ENCODE measurements around the gene COL11A2.

COL11A2 gene

DNA sequence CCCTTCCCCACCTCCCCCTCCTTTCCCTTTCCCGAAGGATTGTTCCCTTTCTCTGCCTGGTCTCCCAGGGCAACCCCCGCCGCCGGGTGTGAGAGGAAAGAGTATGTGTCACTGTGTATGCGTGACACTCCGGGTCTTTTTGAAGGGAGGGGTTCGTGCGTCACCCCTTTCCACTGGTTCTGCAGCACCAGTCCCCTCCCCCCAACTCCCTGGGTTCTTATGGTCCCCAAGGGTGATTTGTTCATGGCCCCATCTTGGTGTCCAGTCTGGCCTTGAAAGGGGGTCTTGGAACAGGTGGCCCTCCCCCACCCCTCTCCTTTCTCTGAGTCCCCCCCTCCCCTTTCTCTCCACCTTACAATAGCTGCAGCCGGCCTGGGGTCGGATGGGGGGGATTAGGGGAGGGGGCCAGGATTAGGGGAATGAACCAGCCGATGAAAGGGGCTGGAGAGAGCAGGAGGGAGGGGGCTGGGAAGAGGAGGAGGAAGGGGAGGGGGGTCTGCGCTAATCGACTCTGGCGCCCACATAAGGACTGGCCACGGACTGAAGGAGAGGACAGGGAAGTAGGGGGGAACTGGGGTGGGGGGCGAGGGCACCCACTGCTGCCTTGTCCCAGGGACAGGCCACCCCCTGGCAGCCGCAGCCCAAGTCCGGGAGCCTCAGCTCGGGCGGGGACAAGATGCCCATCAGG lies 14.7 kb upstream of the COL11A2 start:
- no peak for DNase-seq (ENCODE audit: low read depth in 2 of 2)

DNA sequence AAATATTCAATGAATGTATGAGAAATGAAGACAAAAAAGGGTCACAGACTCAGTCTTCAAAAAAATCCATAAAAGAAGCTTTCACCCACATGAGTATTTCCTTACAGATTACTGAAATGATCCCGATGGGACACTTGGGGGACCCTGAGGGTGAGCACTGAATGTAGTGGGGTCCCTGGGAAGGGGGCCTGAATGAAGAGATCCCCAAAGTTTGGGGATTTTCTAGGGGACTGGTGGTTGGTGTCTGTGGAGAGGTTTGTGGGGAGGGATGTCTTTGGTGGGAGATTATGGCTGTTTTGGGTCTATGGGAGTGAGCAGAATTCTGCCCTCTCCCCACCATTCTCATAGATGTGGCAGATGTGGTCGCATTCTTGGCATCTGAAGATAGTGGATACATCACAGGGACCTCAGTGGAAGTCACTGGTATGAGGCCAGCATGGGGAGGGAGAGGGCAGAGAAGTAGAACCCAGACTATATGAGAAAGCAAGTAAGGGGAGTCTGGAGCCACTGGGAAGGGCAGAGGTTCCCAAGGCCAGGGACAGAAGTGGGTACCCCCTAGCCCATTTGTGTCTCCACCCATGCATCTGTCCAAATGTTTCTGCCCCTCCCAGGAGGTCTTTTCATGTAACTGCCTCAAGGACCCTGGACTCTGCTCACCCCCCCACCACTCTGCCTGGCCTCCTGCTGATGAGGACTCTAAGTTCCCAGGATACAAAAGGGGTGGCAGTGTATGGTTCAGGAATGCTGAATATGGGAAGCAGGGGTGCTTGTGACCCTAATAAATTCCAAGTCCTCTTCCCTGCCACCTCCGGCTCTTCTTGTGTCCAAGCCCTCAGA lies 14.0 kb upstream of the COL11A2 start:
- DNase-seq (ENCODE audit: low read depth in 2 of 2) = no peak

DNA sequence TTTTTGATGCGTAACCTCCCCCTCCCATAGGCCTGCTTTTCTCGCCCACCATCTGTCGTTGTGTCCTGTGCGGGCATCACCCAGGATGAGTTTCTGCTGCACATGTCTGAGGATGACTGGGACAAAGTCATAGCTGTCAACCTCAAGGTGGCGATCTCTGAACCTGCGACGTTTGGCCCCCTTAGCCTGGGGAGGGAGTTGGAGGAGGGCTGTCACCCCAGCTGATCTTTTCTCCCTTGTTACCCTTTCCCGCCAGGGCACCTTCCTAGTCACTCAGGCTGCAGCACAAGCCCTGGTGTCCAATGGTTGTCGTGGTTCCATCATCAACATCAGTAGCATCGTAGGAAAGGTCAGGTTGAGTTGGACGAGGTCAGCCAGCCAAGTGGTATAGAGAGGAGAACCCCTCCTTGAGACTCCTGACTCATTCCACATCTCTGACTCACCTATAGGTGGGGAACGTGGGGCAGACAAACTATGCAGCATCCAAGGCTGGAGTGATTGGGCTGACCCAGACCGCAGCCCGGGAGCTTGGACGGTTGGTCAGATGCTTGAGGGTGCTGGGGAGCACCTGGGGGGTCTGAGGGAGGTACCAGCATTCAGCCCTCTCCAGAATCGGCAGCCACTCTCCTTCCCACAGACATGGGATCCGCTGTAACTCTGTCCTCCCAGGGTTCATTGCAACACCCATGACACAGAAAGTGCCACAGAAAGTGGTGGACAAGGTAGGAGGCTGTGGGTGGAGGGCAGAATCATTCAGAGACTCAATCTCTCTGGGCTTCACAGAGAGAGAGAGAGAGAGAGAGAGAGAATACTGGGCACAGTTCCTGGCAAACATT lies 13.1 kb upstream of the COL11A2 start:
- peak; percentile 50 to 52 for DNase-seq (ENCODE audit: low read depth in 2 of 2)

DNA sequence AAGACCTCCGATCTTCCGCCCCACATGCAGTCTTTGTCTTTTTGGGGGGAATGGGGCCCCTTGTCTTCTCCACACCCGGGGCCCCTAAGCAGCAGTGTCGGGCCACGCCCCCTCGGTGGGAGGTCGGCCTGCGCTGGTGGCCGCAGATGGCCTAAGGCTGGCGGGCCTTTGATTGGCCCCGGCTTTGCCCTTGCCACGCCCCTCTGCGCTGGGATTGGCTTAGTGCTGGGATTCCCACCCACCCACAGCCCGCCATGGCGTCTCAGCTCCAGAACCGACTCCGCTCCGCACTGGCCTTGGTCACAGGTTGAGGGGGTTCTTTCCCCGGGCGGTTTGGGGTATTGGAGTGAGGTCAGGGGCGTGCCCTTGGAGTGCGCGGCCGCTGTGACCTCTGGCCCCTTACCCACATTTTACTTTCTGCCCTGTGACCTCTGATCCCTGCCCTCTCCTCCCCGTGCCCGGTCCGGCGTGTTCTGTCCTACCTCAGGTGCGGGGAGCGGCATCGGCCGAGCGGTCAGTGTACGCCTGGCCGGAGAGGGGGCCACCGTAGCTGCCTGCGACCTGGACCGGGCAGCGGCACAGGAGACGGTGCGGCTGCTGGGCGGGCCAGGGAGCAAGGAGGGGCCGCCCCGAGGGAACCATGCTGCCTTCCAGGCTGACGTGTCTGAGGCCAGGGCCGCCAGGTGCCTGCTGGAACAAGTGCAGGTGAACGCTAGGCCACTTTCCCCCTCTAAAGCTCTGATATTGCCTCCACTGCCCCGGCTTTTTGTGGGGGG lies 12.3 kb upstream of the COL11A2 start, which contains the start of gene HSD17B8:
HSD17B8 (plus strand) TSS at position 241 of the 776 bp plus-strand sequence; CDS start at position 255, 14 bp downstream.
- DNase-seq (ENCODE audit: low read depth in 2 of 2) = peak; percentile 88 to 93

DNA sequence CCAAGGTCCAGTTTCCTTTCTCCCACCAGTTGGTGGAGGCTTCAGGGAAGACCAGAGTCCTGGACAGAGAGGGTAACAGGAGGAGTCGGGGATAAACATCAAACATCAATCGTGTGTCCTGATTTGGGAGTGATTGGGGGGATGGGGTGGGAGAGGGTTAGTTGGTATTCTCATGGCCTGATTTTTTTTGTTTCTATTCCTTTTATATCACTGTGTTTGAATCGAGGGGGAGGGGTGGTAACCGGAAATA lies 11.8 kb upstream of the COL11A2 start:
- DNase-seq (ENCODE audit: low read depth in 2 of 2) = no peak

DNA sequence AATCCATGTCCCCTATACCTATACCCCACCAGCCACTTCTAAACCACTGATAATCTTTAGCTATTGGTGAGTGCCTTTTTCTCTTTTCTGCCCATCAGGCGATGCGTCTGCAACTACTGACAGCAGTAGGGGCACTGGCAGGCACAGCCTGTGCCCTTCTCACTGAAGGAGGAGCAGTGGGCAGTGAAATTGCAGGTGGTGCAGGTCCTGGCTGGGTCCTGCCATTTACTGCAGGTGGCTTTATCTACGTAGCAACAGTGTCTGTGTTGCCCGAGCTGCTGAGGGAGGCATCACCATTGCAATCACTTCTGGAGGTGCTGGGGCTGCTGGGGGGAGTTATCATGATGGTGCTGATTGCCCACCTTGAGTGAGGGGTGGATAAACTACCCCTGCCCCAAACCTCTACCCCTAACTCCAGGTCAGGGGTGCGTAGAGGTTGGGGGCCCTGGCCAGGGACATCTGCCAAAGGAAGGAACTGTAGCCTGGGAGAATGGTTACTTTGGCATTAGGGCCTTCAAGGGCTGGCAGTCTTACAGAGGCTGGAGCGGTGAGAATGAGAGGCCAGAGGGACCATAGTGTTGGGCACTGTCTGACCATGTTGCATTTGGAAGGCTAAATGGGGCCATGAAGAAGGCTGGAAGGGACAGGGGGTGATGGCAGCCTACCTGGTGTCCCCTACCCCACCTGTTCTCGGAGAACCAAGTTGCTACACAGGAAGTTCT lies 11.3 kb upstream of the COL11A2 start:
- DNase-seq (ENCODE audit: low read depth in 2 of 2) = no peak

DNA sequence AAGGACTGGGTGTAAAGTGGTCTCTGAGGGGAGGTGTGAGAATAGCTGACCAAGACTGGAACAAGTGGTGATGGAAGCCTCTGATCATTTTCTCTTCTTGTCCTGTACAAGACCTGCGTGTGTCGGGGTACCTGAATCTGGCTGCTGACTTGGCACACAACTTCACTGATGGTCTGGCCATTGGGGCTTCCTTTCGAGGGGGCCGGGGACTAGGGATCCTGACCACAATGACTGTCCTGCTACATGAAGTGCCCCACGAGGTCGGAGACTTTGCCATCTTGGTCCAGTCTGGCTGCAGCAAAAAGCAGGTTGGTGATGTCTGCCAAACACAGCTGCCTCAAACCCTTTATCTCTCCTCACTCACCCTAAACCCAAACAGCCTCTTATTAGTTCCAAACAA lies 10.5 kb upstream of the COL11A2 start:
- no peak for DNase-seq (ENCODE audit: low read depth in 2 of 2)

DNA sequence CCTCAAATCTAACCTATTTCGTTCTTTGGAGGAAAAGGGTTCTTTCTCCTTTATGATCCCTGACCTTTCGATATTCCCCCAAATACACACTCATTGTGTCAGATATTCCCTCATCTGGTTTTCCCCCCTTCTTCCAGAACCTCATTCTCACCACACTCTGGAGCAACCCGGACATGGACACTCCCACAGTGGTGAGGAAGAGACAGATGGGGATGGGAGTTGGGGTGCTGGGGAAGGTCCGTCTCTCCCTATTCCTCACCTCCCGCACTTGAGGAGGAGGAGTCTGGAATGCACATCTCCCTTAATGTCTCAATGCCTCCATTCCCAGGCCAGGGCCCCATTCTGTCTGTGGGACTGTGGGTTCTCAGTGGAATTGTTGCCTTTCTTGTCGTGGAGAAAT lies 9.7 kb upstream of the COL11A2 start:
- DNase-seq (ENCODE audit: low read depth in 2 of 2) = no peak

DNA sequence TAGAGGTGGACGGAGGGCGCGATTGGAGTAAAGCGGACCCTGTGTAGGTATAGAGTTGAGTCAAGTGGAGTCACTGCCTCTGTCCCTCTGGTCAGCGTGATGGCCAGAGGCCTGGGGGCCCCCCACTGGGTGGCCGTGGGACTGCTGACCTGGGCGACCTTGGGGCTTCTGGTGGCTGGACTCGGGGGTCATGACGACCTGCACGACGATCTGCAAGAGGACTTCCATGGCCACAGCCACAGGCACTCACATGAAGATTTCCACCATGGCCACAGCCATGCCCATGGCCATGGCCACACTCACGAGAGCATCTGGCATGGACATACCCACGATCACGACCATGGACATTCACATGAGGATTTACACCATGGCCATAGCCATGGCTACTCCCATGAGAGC lies 8.9 kb upstream of the COL11A2 start:
- DNase-seq (ENCODE audit: low read depth in 2 of 2) = no peak

DNA sequence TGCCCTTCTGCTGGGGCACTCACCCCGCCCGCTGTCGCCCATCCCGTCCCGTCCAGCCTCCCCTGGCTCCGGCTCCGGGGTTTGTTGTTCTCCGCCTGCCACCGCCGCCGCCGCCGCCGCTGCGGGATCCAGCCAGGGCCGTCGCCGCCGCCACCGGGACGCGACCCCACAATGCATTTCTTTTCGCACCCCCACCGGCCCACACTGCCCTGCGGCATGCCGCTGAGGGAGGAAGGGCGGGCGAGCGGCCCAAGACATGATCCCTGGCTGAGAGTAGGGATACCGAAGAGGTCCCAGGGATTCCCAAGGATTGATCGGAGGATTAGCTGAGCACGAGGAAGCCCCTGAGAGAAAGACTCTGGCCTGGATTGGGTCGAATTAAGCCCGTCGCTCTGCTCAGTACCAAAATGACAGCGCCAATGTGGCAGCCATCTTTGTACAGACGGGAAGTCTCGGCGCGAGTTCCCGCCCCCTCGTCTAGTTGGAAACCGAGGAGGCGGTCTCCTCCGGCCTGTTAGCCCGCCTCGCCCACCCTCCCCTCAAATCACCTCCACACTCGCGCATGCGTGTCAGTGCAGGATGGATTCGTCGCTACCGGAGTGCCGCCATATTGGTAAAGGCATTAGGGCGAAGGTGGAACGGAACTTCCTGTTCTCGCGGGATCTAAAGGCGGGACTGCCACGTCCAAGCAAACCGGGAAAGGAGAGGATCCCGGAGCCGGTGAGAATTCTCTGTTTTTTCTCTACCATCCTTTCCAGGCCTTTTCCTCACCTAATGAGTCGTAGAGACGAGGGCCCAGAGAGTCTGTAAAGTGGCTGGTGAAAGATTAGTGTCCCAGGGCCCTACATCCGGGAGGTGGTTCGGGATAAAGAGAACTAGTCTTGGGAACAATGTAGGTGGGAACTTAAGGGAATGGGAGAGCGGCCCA lies 8.2 kb upstream of the COL11A2 start, which contains the start of the genes RXRB and SLC39A7:
RXRB (minus strand) TSS at position 447 of the 928 bp plus-strand sequence; CDS start at position 258, 189 bp downstream.
SLC39A7 (plus strand) TSS at position 649 of the 928 bp plus-strand sequence. CDS start 379 bp downstream, outside the sequence.
- peak; percentile 98 to 99 for DNase-seq (ENCODE audit: low read depth in 2 of 2)

DNA sequence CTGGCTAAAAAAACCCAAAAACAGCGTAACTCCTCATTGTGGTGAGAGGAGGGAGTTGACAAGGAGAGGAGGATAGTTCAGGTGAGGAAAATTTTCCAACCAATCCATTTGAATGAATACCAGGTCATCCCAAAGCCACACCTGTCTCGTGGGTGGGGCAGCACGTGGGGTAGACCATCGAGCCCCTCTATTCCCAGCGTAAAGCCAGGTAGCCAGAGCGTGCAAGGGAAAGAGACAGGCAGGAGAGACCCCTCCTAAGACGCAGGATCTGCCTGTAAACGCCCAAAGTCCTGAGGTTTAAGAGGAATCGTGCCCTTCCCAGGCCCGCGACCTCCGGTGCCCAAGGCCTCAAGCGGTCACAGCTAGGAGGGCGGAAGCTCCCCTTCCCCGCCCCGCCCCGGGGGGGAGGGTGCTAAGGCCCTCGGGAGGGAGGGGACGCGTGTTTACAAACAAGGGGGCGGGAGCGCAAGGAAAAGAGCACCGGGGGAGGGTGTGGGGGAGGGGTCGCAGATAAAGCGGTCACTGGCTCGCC lies 7.5 kb upstream of the COL11A2 start:
- DNase-seq (ENCODE audit: low read depth in 2 of 2) = peak in 1 of 2 donors; percentile 61

DNA sequence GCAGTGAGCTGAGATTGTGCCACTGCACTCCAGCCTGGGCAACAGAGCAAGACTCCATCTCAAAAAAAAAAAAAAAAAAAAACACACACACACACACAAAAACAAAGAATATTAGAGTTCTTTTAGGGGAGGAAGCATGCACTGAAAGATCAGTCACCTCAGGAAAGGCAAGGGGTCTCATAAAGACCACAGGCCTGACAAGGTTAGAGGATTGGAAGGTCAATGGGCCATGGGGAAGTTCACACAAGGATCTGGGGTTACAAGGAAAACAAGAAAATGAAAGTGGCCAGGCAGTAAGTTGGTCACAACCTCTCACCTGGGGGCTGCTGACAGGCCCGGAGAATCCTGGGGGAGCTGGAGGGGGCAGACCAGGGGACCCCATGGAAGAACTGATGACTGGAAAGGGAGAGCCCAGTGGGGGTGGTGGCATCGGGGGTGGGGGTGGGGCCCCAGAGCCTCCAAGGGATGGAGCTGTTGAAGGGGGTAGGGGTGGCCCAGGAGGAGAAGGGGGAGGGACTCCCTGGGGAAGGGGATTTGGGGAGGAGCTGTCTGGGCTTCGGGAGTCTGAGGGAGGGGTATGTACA lies 6.7 kb upstream of the COL11A2 start:
- DNase-seq (ENCODE audit: low read depth in 2 of 2) = no peak

DNA sequence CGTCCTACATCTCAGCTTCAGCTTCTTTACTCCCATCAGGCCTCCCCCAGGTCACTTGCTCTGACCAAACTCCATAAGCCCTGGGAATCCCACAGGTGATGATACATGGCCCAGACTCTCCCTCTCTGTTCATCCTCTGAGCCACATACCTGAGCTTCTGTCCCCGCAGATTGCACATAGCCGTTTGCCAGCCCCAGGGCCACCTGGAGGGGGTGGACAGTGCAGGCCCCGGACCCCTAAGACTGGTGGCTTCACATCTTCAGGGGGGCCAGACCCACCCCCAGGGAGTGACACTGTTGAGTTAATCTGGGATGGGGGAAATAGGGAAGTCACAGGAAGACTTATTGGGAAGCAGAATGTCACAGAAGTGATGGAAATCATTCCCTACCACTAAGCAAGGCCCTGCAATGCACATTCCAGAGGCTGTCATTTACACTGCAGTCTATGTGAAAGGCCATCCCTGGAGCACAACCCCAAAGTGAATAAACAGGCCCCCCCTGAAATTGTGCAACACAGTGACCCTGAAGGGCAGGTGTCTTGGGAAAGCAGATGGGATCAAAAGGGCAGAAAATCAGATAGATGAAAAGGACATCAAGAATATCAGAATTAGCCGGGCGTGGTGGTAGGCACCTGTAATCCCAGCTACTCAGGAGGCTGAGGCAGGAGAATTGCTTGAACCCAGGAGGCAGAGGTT lies 6.0 kb upstream of the COL11A2 start:
- no peak for DNase-seq (ENCODE audit: low read depth in 2 of 2)

DNA sequence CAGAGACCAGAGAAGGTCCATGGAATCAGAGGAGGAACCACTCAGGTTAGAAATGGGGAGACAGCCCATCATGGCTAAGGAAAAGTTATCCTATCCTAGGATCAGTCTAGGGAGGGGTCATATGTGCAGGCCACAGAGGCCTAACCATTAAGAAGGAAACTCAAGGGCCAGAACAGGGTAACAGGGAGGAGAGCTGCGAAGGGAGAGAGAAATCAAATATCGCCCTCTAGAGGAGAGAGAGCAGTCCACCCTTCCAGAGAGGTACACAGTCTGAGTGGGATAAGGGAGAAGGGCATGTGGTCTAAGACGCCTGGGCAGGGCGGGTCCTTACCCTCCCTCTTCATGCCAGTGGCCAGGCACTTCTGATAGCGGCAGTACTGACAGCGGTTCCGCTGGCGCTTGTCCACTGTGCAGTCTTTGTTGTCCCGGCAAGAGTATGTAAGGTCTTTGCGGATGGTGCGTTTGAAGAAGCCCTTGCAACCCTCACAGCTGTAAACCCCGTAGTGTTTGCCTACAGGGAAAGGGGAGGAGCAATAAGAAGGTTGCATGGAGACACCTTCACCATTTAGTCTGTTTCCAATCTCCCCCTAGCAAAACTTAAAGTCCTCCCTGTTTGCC lies 5.3 kb upstream of the COL11A2 start:
- DNase-seq (ENCODE audit: low read depth in 2 of 2) = no peak

DNA sequence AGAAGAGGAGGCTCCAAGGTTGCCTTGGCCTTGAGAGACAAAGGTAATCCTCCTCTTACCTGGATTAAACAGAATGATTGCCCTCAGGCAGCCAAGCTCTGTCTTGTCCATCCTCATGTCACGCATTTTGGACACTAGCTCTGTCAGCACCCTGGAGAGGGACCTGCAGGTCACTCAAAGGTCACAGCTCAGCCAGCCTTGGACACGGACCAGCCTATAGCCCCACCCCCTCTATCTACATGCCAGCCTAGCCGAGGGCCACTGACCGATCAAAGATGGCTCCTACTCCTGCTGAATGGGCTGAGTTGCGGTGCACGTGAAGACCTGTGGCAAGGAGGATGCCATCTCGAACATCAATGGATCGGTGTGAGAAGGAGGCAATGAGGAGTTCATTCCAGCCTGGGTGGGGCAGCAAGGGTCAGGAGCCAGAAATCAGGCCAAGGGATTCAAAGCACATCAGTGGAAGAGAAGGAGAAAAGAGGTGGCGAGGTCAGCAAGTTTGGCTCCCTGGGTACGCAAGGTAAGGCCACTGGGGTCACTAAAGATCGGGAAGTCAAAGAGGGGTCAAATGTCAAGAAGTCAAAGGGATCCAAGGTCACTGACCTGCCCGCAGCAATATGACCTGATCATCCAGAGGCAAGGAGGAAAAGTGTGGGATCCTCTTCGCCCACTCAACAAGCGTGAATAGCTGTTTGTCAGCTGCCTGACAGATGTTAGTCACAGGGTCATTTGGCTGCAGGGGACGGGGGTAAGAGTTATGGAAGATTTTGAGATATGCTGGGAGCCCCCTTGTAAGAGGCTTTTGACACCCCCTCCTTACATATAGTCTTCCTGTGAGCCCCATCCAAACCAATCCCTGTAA lies 3.3 kb upstream of the COL11A2 start:
- no peak for DNase-seq (ENCODE audit: low read depth in 2 of 2)

DNA sequence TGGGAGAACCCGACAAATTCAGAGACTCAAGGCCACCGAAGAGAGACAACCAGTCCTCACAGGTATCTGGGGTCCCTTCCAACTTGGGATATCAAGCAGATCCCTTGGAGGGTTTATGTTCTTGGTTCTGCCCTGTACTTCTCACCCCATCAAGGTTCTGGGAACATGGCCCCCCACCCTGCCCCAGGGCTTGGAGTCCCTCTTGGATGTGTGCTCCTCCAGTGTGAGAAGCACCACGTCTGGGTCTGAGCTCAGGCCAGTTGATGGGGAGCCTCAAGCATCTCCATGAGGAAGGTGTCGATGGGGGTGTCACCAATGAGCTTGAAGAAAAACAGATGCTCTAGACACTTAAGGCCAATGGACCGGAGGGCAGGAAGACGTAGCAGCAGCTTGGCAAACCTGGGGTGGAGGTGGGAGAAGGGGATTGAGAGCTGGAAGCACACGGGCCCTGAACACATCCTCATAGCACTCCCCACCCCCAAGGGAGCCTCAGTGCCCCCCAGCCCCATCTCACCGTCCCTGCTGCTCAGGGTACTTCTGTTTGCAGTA lies 2.2 kb upstream of the COL11A2 start:
- no peak for DNase-seq (ENCODE audit: low read depth in 2 of 2)

DNA sequence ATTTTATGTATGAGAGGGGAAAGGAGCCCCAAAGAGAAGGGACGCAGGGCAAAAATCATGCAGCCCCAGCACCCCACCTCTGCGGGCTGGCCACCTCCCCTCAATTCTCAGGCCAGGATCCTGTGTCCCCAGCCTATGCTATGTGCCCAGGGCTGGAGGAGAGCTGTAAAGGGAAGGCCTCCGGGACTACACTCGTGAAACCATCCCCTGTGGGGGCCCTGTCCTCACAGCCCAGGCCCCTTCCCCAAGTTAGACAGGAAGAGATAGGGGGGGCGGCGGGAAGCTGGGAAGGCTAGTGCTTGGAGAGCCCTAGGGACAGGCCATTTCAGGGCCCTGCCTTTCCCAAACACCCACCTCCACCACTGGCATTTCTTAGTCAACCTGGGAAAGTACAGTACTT lies 1.4 kb upstream of the COL11A2 start:
- DNase-seq (ENCODE audit: low read depth in 2 of 2) = no peak
